HCT116 (cell line): ENCODE measurements around the gene WWOX. TPM values are rescaled to one million over a fixed set of nuclear protein-coding genes. Genes with fewer than 3 reads are reported as not detected.

ENCODE experiments used
- ATAC-seq: fragments of 200-7000 bp; cut with Tn5 transposase; 2 replicates; pipeline ENCODE4 v1.9.1; 2020; ENCODE audit warnings: mild to moderate bottlenecking, moderate library complexity
- BruUV-seq: library from RNA; stranded (reverse); fragments of 400-500 nt; replicated peaks from 2 replicates; lab custom pipeline; 2021; lab: Mats Ljungman, UMichigan
- CTCF ChIA-PET: fragments of 300-600 bp; sonication (Branson Sonifier 250); formaldehyde crosslinking; loops from one replicate; lab custom pipeline; 2021; ENCODE audit warnings: antibody characterized with exemption; lab: Charles Lee
- POLR2A ChIA-PET: fragments of 300-600, 350-600 bp; sonication (Branson Sonifier 250); formaldehyde crosslinking; loops from one replicate; lab custom pipeline; 2021; ENCODE audit warnings: antibody characterized with exemption; lab: Charles Lee
- RAD21 ChIA-PET, 2 experiments: fragments of 300-600 bp; sonication (Branson Sonifier 250); formaldehyde crosslinking; loops; one replicate each; lab custom pipeline; 2023; ENCODE audit warnings: low total read pairs in 2 of 2; ENCODE audit not compliant: uncharacterized antibody in 2 of 2, unreplicated experiment in 2 of 2, low non-redundant PET in 1 of 2; lab: Charles Lee
- DNase-seq: peaks from one replicate; pipeline ENCODE4 v3.0.0-alpha.2; 2010; ENCODE audit warnings: low read depth, low spot score
- H2AFZ ChIP-seq: fragments of 200-600 bp; shearing (Covaris generic), sonication (generic); 2 replicates; pipeline ENCODE4 v1.6.1; 2017; ENCODE audit warnings: low read depth, mixed run types, mixed read lengths, antibody characterized with exemption, low read length; ENCODE audit not compliant: poor library complexity, severe bottlenecking
- H3K27ac ChIP-seq: 2 replicates; pipeline ENCODE4 v1.5.1; 2012; ENCODE audit warnings: low read depth, low read length
- H3K27me3 ChIP-seq: fragments of 200-600 bp; sonication (generic); 2 replicates; pipeline ENCODE4 v1.6.1; 2016; ENCODE audit warnings: mixed run types, low read length, mixed read lengths; ENCODE audit not compliant: insufficient read depth
- H3K36me3 ChIP-seq, 2 experiments: fragments of 200-500 bp in 1 of 2; fragments of 200-600 bp in 1 of 2; sonication (Bioruptor generic) in 1 of 2; sonication (generic) in 1 of 2; 2 replicates each; pipeline versions ENCODE4 v1.5.1 to v1.6.1; 2014 to 2016; ENCODE audit warnings: low read length in 2 of 2, inconsistent platforms in 1 of 2, mixed read lengths in 1 of 2, mixed run types in 1 of 2; ENCODE audit not compliant: insufficient read depth in 2 of 2, control insufficient read depth in 1 of 2
- H3K4me1 ChIP-seq, 2 experiments: fragments of 200-600 bp in 1 of 2; sonication (generic) in 1 of 2; 2 replicates each; pipeline versions ENCODE4 v1.5.1 to v1.6.1; 2012 to 2017; ENCODE audit warnings: low read length in 2 of 2, inconsistent platforms in 1 of 2, mild to moderate bottlenecking in 1 of 2, mixed read lengths in 1 of 2, mixed run types in 1 of 2, moderate library complexity in 1 of 2; ENCODE audit not compliant: insufficient read depth in 2 of 2, control insufficient read depth in 1 of 2
- H3K4me2 ChIP-seq: fragments of 200-600 bp; sonication (generic); 2 replicates; pipeline ENCODE4 v1.6.1; 2017; ENCODE audit warnings: mixed run types, low read length, mixed read lengths
- H3K4me3 ChIP-seq, 2 experiments: fragments of 200-600 bp in 1 of 2; sonication (generic) in 1 of 2; replicated peaks in 1 of 2; 2 replicates each; pipeline ENCODE4 v1.5.1; 2011 to 2016; ENCODE audit warnings: low read length in 2 of 2, control low read depth in 1 of 2, low read depth in 1 of 2, mild to moderate bottlenecking in 1 of 2, mixed read lengths in 1 of 2, mixed run types in 1 of 2
- H3K79me2 ChIP-seq: fragments of 200-600 bp; sonication (generic); 2 replicates; pipeline ENCODE4 v1.6.1; 2017; ENCODE audit warnings: mild to moderate bottlenecking, mixed run types, low read length, moderate library complexity, mixed read lengths; ENCODE audit not compliant: insufficient read depth
- H3K9ac ChIP-seq: fragments of 200-600 bp; sonication (generic); 2 replicates; pipeline ENCODE4 v1.6.1; 2016; ENCODE audit warnings: low read length, mixed read lengths
- H3K9me2 ChIP-seq: fragments of 200-600 bp; sonication (generic), shearing (Covaris generic); 2 replicates; pipeline ENCODE4 v1.6.1; 2017; ENCODE audit warnings: mixed run types, mild to moderate bottlenecking, moderate library complexity; ENCODE audit not compliant: insufficient read depth
- H3K9me3 ChIP-seq, 2 experiments: fragments of 200-500 bp in 1 of 2; fragments of 200-600 bp in 1 of 2; sonication (Bioruptor generic) in 1 of 2; sonication (generic) in 1 of 2; 2 replicates each; pipeline ENCODE4 v1.6.1; 2014 to 2017; ENCODE audit warnings: low read length in 2 of 2, mixed read lengths in 2 of 2, inconsistent platforms in 1 of 2, low read depth in 1 of 2, mild to moderate bottlenecking in 1 of 2, mixed run types in 1 of 2, moderate library complexity in 1 of 2; ENCODE audit not compliant: control insufficient read depth in 1 of 2, insufficient read depth in 1 of 2
- H4K20me1 ChIP-seq: fragments of 200-600 bp; sonication (generic), shearing (Covaris generic); 2 replicates; pipeline ENCODE4 v1.6.1; 2017; ENCODE audit warnings: mixed run types, mild to moderate bottlenecking, moderate library complexity; ENCODE audit not compliant: insufficient read depth
- CEBPB ChIP-seq: IDR thresholded peaks from 2 replicates; pipeline ENCODE4 v1.6.1; 2012; ENCODE audit warnings: low read depth
- CTCF ChIP-seq, 3 experiments: fragments of 200-600 bp in 1 of 3; sonication (generic) in 1 of 3; IDR thresholded peaks in 2 of 3; conservative IDR thresholded peaks in 1 of 3; 2 replicates each; pipeline ENCODE4 v1.5.1; 2012 to 2017; ENCODE audit warnings: low read depth in 2 of 3, low read length in 2 of 3, antibody characterized with exemption in 1 of 3, borderline replicate concordance in 1 of 3, control low read depth in 1 of 3, mild to moderate bottlenecking in 1 of 3, mixed read lengths in 1 of 3, mixed run types in 1 of 3, moderate library complexity in 1 of 3; ENCODE audit not compliant: insufficient read depth in 1 of 3
- EGR1 ChIP-seq: IDR thresholded peaks from 2 replicates; pipeline ENCODE4 v1.6.1; 2012; ENCODE audit warnings: low read depth
- ELF1 ChIP-seq: IDR thresholded peaks from 2 replicates; pipeline ENCODE4 v1.6.1; 2012; ENCODE audit warnings: low read depth, borderline replicate concordance
- EZH2phosphoT487 ChIP-seq: fragments of 200-600 bp; IDR thresholded peaks from 2 replicates; pipeline ENCODE4 v1.6.1; 2018; ENCODE audit warnings: antibody characterized with exemption, borderline replicate concordance
- FOSL1 ChIP-seq: IDR thresholded peaks from 2 replicates; pipeline ENCODE4 v1.6.1; 2012; ENCODE audit warnings: low read depth
- JUND ChIP-seq: IDR thresholded peaks from 2 replicates; pipeline ENCODE4 v1.6.1; 2012
- POLR2A ChIP-seq: IDR thresholded peaks from 2 replicates; pipeline ENCODE4 v1.7.0; 2011; ENCODE audit warnings: borderline replicate concordance; ENCODE audit not compliant: insufficient read depth, insufficient read length; ENCODE audit errors: extremely low read depth
- POLR2AphosphoS5 ChIP-seq: IDR thresholded peaks from 2 replicates; pipeline ENCODE4 v1.6.1; 2011; ENCODE audit warnings: mild to moderate bottlenecking, low read depth, low read length, moderate library complexity
- SIN3A ChIP-seq: IDR thresholded peaks from 2 replicates; pipeline ENCODE4 v1.6.1; 2012; ENCODE audit warnings: low read depth
- SP1 ChIP-seq: IDR thresholded peaks from 2 replicates; pipeline ENCODE4 v1.6.1; 2012; ENCODE audit warnings: low read depth
- SRF ChIP-seq: IDR thresholded peaks from 2 replicates; pipeline ENCODE4 v1.6.1; 2012; ENCODE audit warnings: low read depth
- ZFX ChIP-seq: fragments of 450-650 bp; IDR thresholded peaks from 2 replicates; pipeline ENCODE4 v1.6.1; 2017
- ZNF274 ChIP-seq: fragments of 200-500 bp; sonication (Bioruptor generic); IDR thresholded peaks from 2 replicates; pipeline ENCODE4 v1.6.1; 2014; ENCODE audit warnings: mild to moderate bottlenecking, low read depth, low read length, inconsistent platforms
- intact Hi-C: fragments of 100-400 bp; cut with micrococcal nuclease; formaldehyde crosslinking; loops from 2 replicates; pipeline ENCODE4 v1.10.0; 2022
- total RNA-seq: library from RNA; stranded (reverse); gene quantifications from one replicate; pipeline ENCODE4 v1.2.1, GENCODE V29; 2021; ENCODE audit not compliant: unreplicated experiment
- TF ChIP-seq, protein P1 (sequence below): IDR thresholded peaks from 2 replicates; pipeline ENCODE4 v1.6.1; 2012
- TF ChIP-seq, protein P2 (sequence below): IDR thresholded peaks from 2 replicates; pipeline ENCODE4 v1.6.1; 2012; ENCODE audit warnings: low read depth
- TF ChIP-seq, protein P3 (sequence below): IDR thresholded peaks from 2 replicates; pipeline ENCODE4 v1.6.1; 2011; ENCODE audit warnings: mild to moderate bottlenecking, low read length, moderate library complexity; ENCODE audit not compliant: insufficient replicate concordance; ENCODE audit errors: extremely low read depth

Gene WWOX
- total RNA-seq, 1 experiment from 2014 or later, result 13.7 TPM

GRCh38 chr16:78415669-78416068 is 316.2 kb downstream of the WWOX start:
- Histone ChIP-seq H3K27ac (no peak overlapping the region), H3K4me1 (no peaks in the 10 kb centered on the region), H3K4me2 (no peak overlapping the region), H4K20me1 (no peaks in the 10 kb centered on the region)
- no peak for TF ChIP-seq CEBPB
- no peak for TF ChIP-seq ZFX
- no peak for TF ChIP-seq EGR1
- TF ChIP-seq CTCF (IDR thresholded peaks at IDR 0.05 in 2 of 3, conservative IDR thresholded peaks at IDR 0.05 in 1 of 3; ENCODE audit: borderline replicate concordance in 1 of 3, insufficient read depth in 1 of 3, low read depth in 2 of 3, low read length in 2 of 3), result no peak
- no peak for TF ChIP-seq JUND
- no peak for TF ChIP-seq FOSL1
- no peak for TF ChIP-seq ZNF274
- TF ChIP-seq SRF, result no peak
- TF ChIP-seq, protein P1, sequence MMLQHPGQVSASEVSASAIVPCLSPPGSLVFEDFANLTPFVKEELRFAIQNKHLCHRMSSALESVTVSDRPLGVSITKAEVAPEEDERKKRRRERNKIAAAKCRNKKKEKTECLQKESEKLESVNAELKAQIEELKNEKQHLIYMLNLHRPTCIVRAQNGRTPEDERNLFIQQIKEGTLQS, result no peak
- TF ChIP-seq, protein P2, sequence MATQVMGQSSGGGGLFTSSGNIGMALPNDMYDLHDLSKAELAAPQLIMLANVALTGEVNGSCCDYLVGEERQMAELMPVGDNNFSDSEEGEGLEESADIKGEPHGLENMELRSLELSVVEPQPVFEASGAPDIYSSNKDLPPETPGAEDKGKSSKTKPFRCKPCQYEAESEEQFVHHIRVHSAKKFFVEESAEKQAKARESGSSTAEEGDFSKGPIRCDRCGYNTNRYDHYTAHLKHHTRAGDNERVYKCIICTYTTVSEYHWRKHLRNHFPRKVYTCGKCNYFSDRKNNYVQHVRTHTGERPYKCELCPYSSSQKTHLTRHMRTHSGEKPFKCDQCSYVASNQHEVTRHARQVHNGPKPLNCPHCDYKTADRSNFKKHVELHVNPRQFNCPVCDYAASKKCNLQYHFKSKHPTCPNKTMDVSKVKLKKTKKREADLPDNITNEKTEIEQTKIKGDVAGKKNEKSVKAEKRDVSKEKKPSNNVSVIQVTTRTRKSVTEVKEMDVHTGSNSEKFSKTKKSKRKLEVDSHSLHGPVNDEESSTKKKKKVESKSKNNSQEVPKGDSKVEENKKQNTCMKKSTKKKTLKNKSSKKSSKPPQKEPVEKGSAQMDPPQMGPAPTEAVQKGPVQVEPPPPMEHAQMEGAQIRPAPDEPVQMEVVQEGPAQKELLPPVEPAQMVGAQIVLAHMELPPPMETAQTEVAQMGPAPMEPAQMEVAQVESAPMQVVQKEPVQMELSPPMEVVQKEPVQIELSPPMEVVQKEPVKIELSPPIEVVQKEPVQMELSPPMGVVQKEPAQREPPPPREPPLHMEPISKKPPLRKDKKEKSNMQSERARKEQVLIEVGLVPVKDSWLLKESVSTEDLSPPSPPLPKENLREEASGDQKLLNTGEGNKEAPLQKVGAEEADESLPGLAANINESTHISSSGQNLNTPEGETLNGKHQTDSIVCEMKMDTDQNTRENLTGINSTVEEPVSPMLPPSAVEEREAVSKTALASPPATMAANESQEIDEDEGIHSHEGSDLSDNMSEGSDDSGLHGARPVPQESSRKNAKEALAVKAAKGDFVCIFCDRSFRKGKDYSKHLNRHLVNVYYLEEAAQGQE, result no peak
- TF ChIP-seq, protein P3, sequence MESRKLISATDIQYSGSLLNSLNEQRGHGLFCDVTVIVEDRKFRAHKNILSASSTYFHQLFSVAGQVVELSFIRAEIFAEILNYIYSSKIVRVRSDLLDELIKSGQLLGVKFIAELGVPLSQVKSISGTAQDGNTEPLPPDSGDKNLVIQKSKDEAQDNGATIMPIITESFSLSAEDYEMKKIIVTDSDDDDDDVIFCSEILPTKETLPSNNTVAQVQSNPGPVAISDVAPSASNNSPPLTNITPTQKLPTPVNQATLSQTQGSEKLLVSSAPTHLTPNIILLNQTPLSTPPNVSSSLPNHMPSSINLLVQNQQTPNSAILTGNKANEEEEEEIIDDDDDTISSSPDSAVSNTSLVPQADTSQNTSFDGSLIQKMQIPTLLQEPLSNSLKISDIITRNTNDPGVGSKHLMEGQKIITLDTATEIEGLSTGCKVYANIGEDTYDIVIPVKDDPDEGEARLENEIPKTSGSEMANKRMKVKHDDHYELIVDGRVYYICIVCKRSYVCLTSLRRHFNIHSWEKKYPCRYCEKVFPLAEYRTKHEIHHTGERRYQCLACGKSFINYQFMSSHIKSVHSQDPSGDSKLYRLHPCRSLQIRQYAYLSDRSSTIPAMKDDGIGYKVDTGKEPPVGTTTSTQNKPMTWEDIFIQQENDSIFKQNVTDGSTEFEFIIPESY, result no peak
- no peak for TF ChIP-seq SIN3A
- no peak for TF ChIP-seq SP1
- no peak for TF ChIP-seq EZH2phosphoT487
- TF ChIP-seq POLR2A, result no peak
- no peak for TF ChIP-seq ELF1
- TF ChIP-seq POLR2AphosphoS5, result no peak
- TF ChIP-seq, all 23 proteins: peak for 0
- H2AFZ ChIP-seq, result no peak overlapping the region
- H3K4me3 ChIP-seq, result no peak overlapping the region
- DNase-seq (no peak), ATAC-seq (no peak)
- H3K36me3 ChIP-seq, result no peaks in the 10 kb centered on the region
- no peaks in the 10 kb centered on the region for H3K79me2 ChIP-seq
- H3K9ac ChIP-seq, result no peak overlapping the region
- no peaks in the 10 kb centered on the region for H3K9me2 ChIP-seq
- POLR2A ChIA-PET, result no interaction called here
- no TSS peak for BruUV-seq
- no peaks in the 10 kb centered on the region for H3K27me3 ChIP-seq
- no peaks in the 10 kb centered on the region for H3K9me3 ChIP-seq
- intact Hi-C loops, result no loop called here
- RAD21 ChIA-PET, result no interaction called here
- CTCF ChIA-PET, result no interaction called here
